ENCODE results near the gene FUT7.

DNA sequence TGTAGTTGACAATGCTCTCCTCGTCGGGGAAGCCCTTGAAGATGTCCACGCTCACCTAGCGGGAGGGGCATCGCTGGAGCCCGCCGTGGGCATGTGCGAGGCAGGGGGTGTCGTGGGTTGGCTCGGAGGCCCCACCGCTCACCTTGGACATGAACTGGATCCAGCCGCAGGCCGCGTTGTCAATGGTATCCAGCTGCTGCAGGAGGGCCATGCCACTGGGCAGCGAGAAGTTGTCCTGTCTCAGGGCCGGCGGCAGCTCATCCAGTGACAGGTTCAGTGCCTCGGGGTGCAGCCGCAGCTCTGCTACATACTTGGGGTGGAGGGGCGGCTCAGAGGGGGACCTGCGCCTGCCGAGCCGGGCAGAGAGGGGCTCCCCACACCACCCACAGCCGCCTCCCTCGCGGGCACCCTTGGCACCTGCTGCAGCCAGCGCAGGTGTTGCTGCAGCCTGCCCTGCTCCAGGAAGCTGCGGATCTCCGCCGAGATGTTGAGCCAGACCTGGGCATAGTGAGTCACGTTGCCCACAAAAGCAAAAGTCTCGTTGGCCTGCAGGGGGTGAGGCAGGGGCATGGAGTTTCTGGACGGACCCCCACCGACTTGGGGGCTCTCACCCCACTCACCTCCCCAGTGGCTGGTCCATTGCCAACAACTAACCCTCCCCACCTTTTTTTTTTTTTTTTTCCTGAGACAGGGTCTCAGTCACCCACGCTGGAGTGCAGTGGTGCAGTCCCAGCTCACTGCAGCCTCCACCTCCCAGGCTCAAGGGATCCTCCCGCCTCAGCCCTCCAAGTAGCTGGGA lies 12.9 kb downstream of the FUT7 start:
- TF ChIP-seq POLR2A (IDR thresholded peaks at IDR 0.05; ENCODE audit: low read depth) (no peak), POLR2AphosphoS5 (IDR thresholded peaks at IDR 0.05) (no peak), CTCF (IDR thresholded peaks at IDR 0.05) (no peak)

All from esophagus muscularis mucosa (tissue), 3 donors.